22Rv1 (cell line): ENCODE results near the gene ACOX3.

Source experiments
- ZFX ChIP-seq: fragments of 450-650 bp; IDR thresholded peaks from 2 replicates; pipeline ENCODE4 v1.6.1; 2017; ENCODE audit warnings: antibody characterized with exemption, borderline replicate concordance
- TF ChIP-seq, protein P1 (sequence below): fragments of 450-650 bp; IDR thresholded peaks from 2 replicates; pipeline ENCODE4 v1.5.1; 2017; ENCODE audit warnings: mild to moderate bottlenecking

DNA sequence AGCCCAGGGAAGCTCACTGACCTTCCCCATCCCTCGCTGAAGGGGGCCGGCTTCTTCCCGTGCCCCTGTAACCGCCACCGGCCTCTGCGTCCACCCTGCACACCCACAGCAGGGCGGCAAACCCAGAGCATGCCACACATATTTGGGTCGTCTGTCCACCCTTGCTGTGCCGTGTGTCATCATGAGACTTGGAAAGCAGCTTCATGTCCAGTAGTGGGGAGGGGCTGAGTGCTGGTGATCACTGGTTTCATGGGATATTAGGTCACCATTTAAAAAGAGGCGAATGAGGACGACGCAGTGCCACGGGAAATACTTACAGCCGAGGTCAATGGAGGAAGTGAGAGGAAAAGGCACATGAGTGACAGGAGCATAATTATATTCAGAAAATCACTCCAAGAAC is 96.1 kb downstream of the ACOX3 start:
- TF ChIP-seq, protein P1, sequence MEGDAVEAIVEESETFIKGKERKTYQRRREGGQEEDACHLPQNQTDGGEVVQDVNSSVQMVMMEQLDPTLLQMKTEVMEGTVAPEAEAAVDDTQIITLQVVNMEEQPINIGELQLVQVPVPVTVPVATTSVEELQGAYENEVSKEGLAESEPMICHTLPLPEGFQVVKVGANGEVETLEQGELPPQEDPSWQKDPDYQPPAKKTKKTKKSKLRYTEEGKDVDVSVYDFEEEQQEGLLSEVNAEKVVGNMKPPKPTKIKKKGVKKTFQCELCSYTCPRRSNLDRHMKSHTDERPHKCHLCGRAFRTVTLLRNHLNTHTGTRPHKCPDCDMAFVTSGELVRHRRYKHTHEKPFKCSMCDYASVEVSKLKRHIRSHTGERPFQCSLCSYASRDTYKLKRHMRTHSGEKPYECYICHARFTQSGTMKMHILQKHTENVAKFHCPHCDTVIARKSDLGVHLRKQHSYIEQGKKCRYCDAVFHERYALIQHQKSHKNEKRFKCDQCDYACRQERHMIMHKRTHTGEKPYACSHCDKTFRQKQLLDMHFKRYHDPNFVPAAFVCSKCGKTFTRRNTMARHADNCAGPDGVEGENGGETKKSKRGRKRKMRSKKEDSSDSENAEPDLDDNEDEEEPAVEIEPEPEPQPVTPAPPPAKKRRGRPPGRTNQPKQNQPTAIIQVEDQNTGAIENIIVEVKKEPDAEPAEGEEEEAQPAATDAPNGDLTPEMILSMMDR: no peak
- no peak for TF ChIP-seq ZFX
